ENCODE results near the gene PPARD. TPM values are rescaled to one million over a fixed set of nuclear protein-coding genes. Genes with fewer than 3 reads are reported as not detected.
A peak's percentile ranks its signal among the peaks of the same experiment; 100 is the strongest.

PPARD gene
- total and polyA plus RNA-seq, 4 donors = 5.9 to 27.7 (median 20.8) TPM

GRCh38 chr6:35439308-35439707 lies 97.0 kb downstream of the PPARD start:
- intact Hi-C loops (cut with DNase I) = no loop called here
- Histone ChIP-seq H3K27me3 (ENCODE audit: control insufficient read depth in 1 of 2, insufficient read depth in 2 of 2, low read length in 1 of 2) (no peaks in the 10 kb centered on the region), H3K27ac (ENCODE audit: low read depth in 1 of 2, low read length in 2 of 2) (no peak overlapping the region), H3K9me3 (ENCODE audit: control insufficient read depth, low read length) (no peaks in the 10 kb centered on the region), H3K36me3 (ENCODE audit: control insufficient read depth in 1 of 2, insufficient read depth in 2 of 2, low read length in 1 of 2) (no peaks in the 10 kb centered on the region), H3K4me1 (ENCODE audit: control insufficient read depth in 1 of 2, insufficient read depth in 2 of 2, low read length in 2 of 2) (no peaks in the 10 kb centered on the region), H3K4me3 (ENCODE audit: low read length in 2 of 2) (no peak overlapping the region)
- DNase-seq = no peak
- no peak for ATAC-seq (ENCODE audit: low FRiP score)
- WGBS, 2 donors = 42 to 45% methylated on average over 3 of the region's 3 CpGs

DNA sequence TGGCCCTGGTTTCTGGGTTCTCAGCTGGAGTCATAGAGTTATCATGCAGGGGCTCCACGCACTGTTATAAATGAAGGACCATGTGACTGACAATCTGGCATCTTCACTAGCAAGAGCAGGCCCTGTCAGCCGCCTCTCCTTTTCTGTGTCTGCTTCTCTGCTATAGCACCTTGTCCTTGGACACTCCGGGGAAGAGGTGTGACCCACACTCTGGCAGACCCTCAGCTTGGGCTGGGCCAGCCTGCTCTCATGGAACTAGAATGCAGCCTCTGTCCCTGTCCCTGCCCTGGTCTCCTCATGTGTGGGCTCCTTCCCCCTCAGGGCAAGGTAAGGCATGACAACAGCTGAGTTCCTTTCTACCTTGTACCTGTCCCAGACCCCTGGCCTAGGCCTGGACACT lies 98.8 kb downstream of the PPARD start:
- Histone ChIP-seq H3K36me3 (ENCODE audit: control insufficient read depth in 1 of 2, insufficient read depth in 2 of 2, low read length in 1 of 2) (no peaks in the 10 kb centered on the region), H3K27ac (ENCODE audit: low read depth in 1 of 2, low read length in 2 of 2) (no peak overlapping the region), H3K4me3 (ENCODE audit: low read length in 2 of 2) (no peak overlapping the region), H3K4me1 (ENCODE audit: control insufficient read depth in 1 of 2, insufficient read depth in 2 of 2, low read length in 2 of 2) (no peaks in the 10 kb centered on the region), H3K27me3 (ENCODE audit: control insufficient read depth in 1 of 2, insufficient read depth in 2 of 2, low read length in 1 of 2) (no peaks in the 10 kb centered on the region), H3K9me3 (ENCODE audit: control insufficient read depth, low read length) (no peaks in the 10 kb centered on the region)
- DNase-seq (no peak), ATAC-seq (ENCODE audit: low FRiP score) (no peak)
- intact Hi-C loops (cut with DNase I) = no loop called here
- WGBS, 2 donors = 91 to 92% methylated on average over 3 of the region's 3 CpGs

DNA sequence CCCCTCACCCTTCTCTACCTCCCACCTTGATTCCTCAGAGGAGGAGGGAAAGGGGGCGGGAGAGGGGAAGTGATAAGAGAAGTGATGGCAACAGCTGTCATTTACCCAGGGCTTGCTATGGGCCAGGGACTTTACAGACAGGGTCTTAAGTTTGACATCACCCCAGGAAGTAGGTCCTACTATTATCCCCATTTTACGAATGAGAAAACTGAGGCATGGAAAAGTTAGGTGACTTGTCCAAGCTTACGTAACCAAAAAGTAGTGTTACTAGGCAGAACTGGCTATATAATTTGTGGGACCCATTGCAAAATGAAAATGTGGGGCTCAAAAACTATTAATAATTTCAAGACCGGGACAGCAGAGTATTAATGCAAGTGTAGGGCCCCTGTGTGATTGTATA lies 99.3 kb downstream of the PPARD start:
- Histone ChIP-seq H3K4me1 (ENCODE audit: control insufficient read depth in 1 of 2, insufficient read depth in 2 of 2, low read length in 2 of 2) (no peaks in the 10 kb centered on the region), H3K27ac (ENCODE audit: low read depth in 1 of 2, low read length in 2 of 2) (no peak overlapping the region), H3K36me3 (ENCODE audit: control insufficient read depth in 1 of 2, insufficient read depth in 2 of 2, low read length in 1 of 2) (no peaks in the 10 kb centered on the region), H3K27me3 (ENCODE audit: control insufficient read depth in 1 of 2, insufficient read depth in 2 of 2, low read length in 1 of 2) (no peaks in the 10 kb centered on the region), H3K4me3 (ENCODE audit: low read length in 2 of 2) (no peak overlapping the region), H3K9me3 (ENCODE audit: control insufficient read depth, low read length) (no peaks in the 10 kb centered on the region)
- DNase-seq (no peak), ATAC-seq (ENCODE audit: low FRiP score) (no peak)
- WGBS, 2 donors = 93 to 96% methylated on average over 4 of the region's 4 CpGs
- intact Hi-C loops (cut with DNase I) = no loop called here

DNA sequence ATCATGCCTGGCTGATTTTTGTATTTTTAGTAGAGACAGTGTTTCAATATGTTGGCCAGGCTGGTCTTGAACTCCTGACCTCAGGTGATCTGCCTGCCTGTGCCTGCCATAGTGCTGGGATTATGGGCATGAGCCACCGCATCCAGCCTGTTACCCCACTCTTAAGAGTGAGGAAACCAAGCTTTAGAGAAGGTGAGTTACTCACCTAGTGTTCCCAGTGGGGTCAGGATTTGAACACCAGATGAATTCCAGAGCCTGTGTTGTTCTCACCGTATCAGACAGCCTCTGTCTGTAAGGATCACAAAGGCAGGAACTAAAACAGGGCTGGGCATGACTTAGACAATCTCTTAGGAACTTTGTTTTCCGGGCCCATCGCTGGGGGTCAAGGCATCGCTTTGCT lies 100.3 kb downstream of the PPARD start:
- no peaks in the 10 kb centered on the region for H3K27me3 ChIP-seq (ENCODE audit: control insufficient read depth in 1 of 2, insufficient read depth in 2 of 2, low read length in 1 of 2)
- no peaks in the 10 kb centered on the region for H3K36me3 ChIP-seq (ENCODE audit: control insufficient read depth in 1 of 2, insufficient read depth in 2 of 2, low read length in 1 of 2)
- H3K27ac ChIP-seq (ENCODE audit: low read depth in 1 of 2, low read length in 2 of 2) = no peak overlapping the region
- H3K4me3 ChIP-seq (ENCODE audit: low read length in 2 of 2) = no peak overlapping the region
- 84 to 85% methylated on average over 5 of the region's 5 CpGs for WGBS, 2 donors
- DNase-seq (no peak), ATAC-seq (ENCODE audit: low FRiP score) (no peak)
- no peaks in the 10 kb centered on the region for H3K9me3 ChIP-seq (ENCODE audit: control insufficient read depth, low read length)
- intact Hi-C loops (cut with DNase I) = no loop called here
- no peaks in the 10 kb centered on the region for H3K4me1 ChIP-seq (ENCODE audit: control insufficient read depth in 1 of 2, insufficient read depth in 2 of 2, low read length in 2 of 2)

- ATAC-seq (ENCODE audit: low FRiP score) = no peak
- 87 to 91% methylated on average over 9 of the region's 9 CpGs for WGBS, 2 donors
These were observed 101.1 kb downstream of the PPARD start for GRCh38 chr6:35443341-35444030.

GRCh38 chr6:35445691-35446090 lies 103.3 kb downstream of the PPARD start:
- ATAC-seq (ENCODE audit: low FRiP score) (no peak), DNase-seq (no peak)
- no peak overlapping the region for H3K4me3 ChIP-seq (ENCODE audit: low read length in 2 of 2)
- 93 to 95% methylated on average over 7 of the region's 7 CpGs for WGBS, 2 donors
- no peak overlapping the region for H3K27ac ChIP-seq (ENCODE audit: low read depth in 1 of 2, low read length in 2 of 2)
- no peaks in the 10 kb centered on the region for H3K36me3 ChIP-seq (ENCODE audit: control insufficient read depth in 1 of 2, insufficient read depth in 2 of 2, low read length in 1 of 2)
- intact Hi-C loops (cut with DNase I) = no loop called here
- no peaks in the 10 kb centered on the region for H3K27me3 ChIP-seq (ENCODE audit: control insufficient read depth in 1 of 2, insufficient read depth in 2 of 2, low read length in 1 of 2)
- H3K9me3 ChIP-seq (ENCODE audit: control insufficient read depth, low read length) = no peaks in the 10 kb centered on the region
- no peaks in the 10 kb centered on the region for H3K4me1 ChIP-seq (ENCODE audit: control insufficient read depth in 1 of 2, insufficient read depth in 2 of 2, low read length in 2 of 2)

More at GRCh38 chr6:35443341-35444030, 101.1 kb downstream of the PPARD start:
- no peaks in the 10 kb centered on the region for H3K4me1 ChIP-seq (ENCODE audit: control insufficient read depth in 1 of 2, insufficient read depth in 2 of 2, low read length in 2 of 2)
- intact Hi-C loops (cut with DNase I) = no loop called here
- no peaks in the 10 kb centered on the region for H3K27me3 ChIP-seq (ENCODE audit: control insufficient read depth in 1 of 2, insufficient read depth in 2 of 2, low read length in 1 of 2)
- H3K36me3 ChIP-seq (ENCODE audit: control insufficient read depth in 1 of 2, insufficient read depth in 2 of 2, low read length in 1 of 2) = no peaks in the 10 kb centered on the region
- no peak for DNase-seq
- no peaks in the 10 kb centered on the region for H3K9me3 ChIP-seq (ENCODE audit: control insufficient read depth, low read length)
- H3K27ac ChIP-seq (ENCODE audit: low read depth in 1 of 2, low read length in 2 of 2) = no peak overlapping the region
- no peak overlapping the region for H3K4me3 ChIP-seq (ENCODE audit: low read length in 2 of 2)

DNA sequence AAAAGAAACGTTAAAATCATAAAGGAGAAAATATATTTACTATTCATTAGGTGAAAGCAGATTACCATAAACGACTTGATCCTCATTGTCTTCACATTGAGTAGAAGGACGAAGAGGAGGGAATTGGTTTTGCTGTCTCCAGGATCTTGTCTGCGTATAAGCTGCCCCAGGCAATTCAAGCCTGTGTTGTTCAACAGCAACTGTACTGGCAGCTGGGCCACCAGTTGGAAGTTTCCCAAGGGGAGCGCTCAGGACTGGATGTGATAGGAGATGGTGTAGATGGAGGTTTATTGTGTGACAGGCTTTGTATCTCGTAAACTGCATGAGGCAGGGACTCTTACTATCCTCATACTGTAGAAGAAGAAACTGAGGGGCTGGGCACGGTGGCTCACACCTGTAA lies 105.8 kb downstream of the PPARD start:
- intact Hi-C loops (cut with DNase I) = loop anchor here in 1 of 2 donors (2.0 kb wide), 1 partner anchor 33 kb away; no protein-coding TSS in a partner anchor

GRCh38 chr6:35449287-35449881 lies 107.0 kb downstream of the PPARD start:
- H3K36me3 ChIP-seq (ENCODE audit: control insufficient read depth in 1 of 2, insufficient read depth in 2 of 2, low read length in 1 of 2) = no peaks in the 10 kb centered on the region
- H3K27ac ChIP-seq (ENCODE audit: low read depth in 1 of 2, low read length in 2 of 2) = no peak overlapping the region
- no peaks in the 10 kb centered on the region for H3K9me3 ChIP-seq (ENCODE audit: control insufficient read depth, low read length)
- H3K27me3 ChIP-seq (ENCODE audit: control insufficient read depth in 1 of 2, insufficient read depth in 2 of 2, low read length in 1 of 2) = no peaks in the 10 kb centered on the region
- DNase-seq (no peak), ATAC-seq (ENCODE audit: low FRiP score) (peak; percentile 71)
- intact Hi-C loops (cut with DNase I) = loop anchor here (1.0 to 2.0 kb wide), 2 partner anchors 35 to 107 kb away; partner anchors contain the start of gene PPARD (in 1 of the 2)
- H3K4me1 ChIP-seq (ENCODE audit: control insufficient read depth in 1 of 2, insufficient read depth in 2 of 2, low read length in 2 of 2) = no peaks in the 10 kb centered on the region
- WGBS, 2 donors = 29 to 30% methylated on average over 14 of the region's 14 CpGs
- no peak overlapping the region for H3K4me3 ChIP-seq (ENCODE audit: low read length in 2 of 2)

More for the DNA sequence above, 105.8 kb downstream of the PPARD start:
- no peak for ATAC-seq (ENCODE audit: low FRiP score)
- 74 to 80% methylated on average over 7 of the region's 7 CpGs for WGBS, 2 donors
- Histone ChIP-seq H3K27me3 (ENCODE audit: control insufficient read depth in 1 of 2, insufficient read depth in 2 of 2, low read length in 1 of 2) (no peaks in the 10 kb centered on the region), H3K9me3 (ENCODE audit: control insufficient read depth, low read length) (no peaks in the 10 kb centered on the region), H3K36me3 (ENCODE audit: control insufficient read depth in 1 of 2, insufficient read depth in 2 of 2, low read length in 1 of 2) (no peaks in the 10 kb centered on the region), H3K4me1 (ENCODE audit: control insufficient read depth in 1 of 2, insufficient read depth in 2 of 2, low read length in 2 of 2) (no peaks in the 10 kb centered on the region), H3K4me3 (ENCODE audit: low read length in 2 of 2) (no peak overlapping the region), H3K27ac (ENCODE audit: low read depth in 1 of 2, low read length in 2 of 2) (no peak overlapping the region)
- DNase-seq = no peak

Data from aorta (tissue), 5 donors.